Measurements from ENCODE around the gene SLFN5. TPM values are rescaled to one million over a fixed set of nuclear protein-coding genes. Genes with fewer than 3 reads are reported as not detected.

The SLFN5 gene
- polyA plus RNA-seq, 1 of the 3 experiments (the other 2 are of a cell fraction): 1.4 TPM

DNA sequence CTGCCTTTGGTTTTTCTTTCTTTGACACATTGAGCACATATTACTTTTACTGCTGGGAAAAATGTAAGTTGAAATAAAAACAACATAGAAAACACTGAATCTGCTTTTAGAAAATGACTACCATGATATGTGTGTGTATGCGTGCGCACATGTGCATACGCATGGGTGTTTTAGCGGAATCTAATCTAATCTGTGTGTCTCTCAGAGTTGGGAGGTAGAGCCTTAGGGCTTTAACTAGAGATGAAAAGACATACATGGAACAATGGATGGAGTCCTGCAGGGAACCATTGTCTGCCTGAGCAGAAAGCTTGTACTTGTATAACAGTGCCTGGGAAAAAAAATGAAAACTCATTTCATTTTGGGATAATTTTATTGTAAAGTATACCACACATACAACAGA, 12.4 kb downstream of the SLFN5 start (continued):
- TF ChIP-seq, protein P1, sequence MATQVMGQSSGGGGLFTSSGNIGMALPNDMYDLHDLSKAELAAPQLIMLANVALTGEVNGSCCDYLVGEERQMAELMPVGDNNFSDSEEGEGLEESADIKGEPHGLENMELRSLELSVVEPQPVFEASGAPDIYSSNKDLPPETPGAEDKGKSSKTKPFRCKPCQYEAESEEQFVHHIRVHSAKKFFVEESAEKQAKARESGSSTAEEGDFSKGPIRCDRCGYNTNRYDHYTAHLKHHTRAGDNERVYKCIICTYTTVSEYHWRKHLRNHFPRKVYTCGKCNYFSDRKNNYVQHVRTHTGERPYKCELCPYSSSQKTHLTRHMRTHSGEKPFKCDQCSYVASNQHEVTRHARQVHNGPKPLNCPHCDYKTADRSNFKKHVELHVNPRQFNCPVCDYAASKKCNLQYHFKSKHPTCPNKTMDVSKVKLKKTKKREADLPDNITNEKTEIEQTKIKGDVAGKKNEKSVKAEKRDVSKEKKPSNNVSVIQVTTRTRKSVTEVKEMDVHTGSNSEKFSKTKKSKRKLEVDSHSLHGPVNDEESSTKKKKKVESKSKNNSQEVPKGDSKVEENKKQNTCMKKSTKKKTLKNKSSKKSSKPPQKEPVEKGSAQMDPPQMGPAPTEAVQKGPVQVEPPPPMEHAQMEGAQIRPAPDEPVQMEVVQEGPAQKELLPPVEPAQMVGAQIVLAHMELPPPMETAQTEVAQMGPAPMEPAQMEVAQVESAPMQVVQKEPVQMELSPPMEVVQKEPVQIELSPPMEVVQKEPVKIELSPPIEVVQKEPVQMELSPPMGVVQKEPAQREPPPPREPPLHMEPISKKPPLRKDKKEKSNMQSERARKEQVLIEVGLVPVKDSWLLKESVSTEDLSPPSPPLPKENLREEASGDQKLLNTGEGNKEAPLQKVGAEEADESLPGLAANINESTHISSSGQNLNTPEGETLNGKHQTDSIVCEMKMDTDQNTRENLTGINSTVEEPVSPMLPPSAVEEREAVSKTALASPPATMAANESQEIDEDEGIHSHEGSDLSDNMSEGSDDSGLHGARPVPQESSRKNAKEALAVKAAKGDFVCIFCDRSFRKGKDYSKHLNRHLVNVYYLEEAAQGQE (IDR thresholded peaks at IDR 0.05; ENCODE audit: low read depth, low read length): no peak
- TF ChIP-seq TEAD4 (IDR thresholded peaks at IDR 0.05; ENCODE audit: borderline replicate concordance, insufficient read depth): no peak

DNA sequence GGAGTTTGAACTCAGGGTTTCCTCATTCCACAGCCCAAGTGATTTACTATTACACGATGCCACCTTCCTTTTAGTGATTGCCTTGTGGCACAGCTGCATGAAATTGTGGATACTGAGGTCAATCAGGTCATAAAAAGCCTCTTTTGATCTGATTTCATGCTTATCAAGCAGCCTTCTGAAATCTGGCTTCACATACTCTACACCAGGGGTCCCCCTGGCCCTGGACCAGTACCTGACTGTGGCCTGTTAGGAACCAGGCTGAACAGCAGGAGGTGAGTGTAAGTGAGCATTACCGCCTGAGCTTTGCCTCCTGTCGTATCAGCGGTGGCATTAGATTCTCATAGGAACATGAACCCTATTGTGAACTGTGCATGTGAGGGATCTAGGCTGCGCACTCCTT, 13.8 kb downstream of the SLFN5 start:
- Histone ChIP-seq H3K27me3 (ENCODE audit: insufficient read depth) (no peaks in the 10 kb centered on the region), H3K9me2 (no peaks in the 10 kb centered on the region), H3K4me1 (ENCODE audit: control insufficient read depth in 1 of 2, insufficient read depth in 2 of 2, low read depth in 1 of 2, low read length in 1 of 2) (no peaks in the 10 kb centered on the region), H3K27ac (ENCODE audit: low read depth in 2 of 2, low read length in 1 of 2) (no peak overlapping the region), H3K79me2 (ENCODE audit: insufficient read depth) (no peaks in the 10 kb centered on the region), H2AFZ (ENCODE audit: low read depth) (no peak overlapping the region), H3K9me3 (no peaks in the 10 kb centered on the region), H3K36me3 (replicated peaks in 1 of 2; ENCODE audit: control insufficient read depth in 1 of 2, insufficient read depth in 2 of 2, low read length in 1 of 2) (peaks cover 0 to 19% of the 10 kb centered on the region in 2 experiments), H3F3A (replicated peaks; ENCODE audit: insufficient read depth) (peaks cover 19% of the 10 kb centered on the region), H4K20me1 (ENCODE audit: insufficient read depth) (peaks cover 23% of the 10 kb centered on the region), H3K4me2 (no peak overlapping the region), H3K4me3 (ENCODE audit: low read depth in 2 of 2, low read length in 1 of 2) (no peak overlapping the region), H3K9ac (no peak overlapping the region)
- WGBS (ENCODE audit: low lambda C conversion rate): 42% methylated on average over 5 of the region's 5 CpGs
- POLR2A ChIA-PET: no interaction called here
- DNase-seq: no peak
- no peak for TF ChIP-seq ELF1 (IDR thresholded peaks at IDR 0.05)
- TF ChIP-seq EP300 (IDR thresholded peaks at IDR 0.05; ENCODE audit: borderline replicate concordance in 1 of 2, low read depth in 1 of 2, low read length in 1 of 2): no peak
- TF ChIP-seq RFX5 (IDR thresholded peaks at IDR 0.05; ENCODE audit: low read length): no peak
- no peak for TF ChIP-seq RCOR1 (IDR thresholded peaks at IDR 0.05; ENCODE audit: low read length)
- TF ChIP-seq, protein P1 (IDR thresholded peaks at IDR 0.05; ENCODE audit: low read depth, low read length): no peak
- TF ChIP-seq RAD21 (IDR thresholded peaks at IDR 0.05; ENCODE audit: low read length): no peak
- no peak for TF ChIP-seq NRF1 (IDR thresholded peaks at IDR 0.05; ENCODE audit: low read depth, low read length)
- no peak for TF ChIP-seq TCF12 (IDR thresholded peaks at IDR 0.05)
- TF ChIP-seq, protein P2, sequence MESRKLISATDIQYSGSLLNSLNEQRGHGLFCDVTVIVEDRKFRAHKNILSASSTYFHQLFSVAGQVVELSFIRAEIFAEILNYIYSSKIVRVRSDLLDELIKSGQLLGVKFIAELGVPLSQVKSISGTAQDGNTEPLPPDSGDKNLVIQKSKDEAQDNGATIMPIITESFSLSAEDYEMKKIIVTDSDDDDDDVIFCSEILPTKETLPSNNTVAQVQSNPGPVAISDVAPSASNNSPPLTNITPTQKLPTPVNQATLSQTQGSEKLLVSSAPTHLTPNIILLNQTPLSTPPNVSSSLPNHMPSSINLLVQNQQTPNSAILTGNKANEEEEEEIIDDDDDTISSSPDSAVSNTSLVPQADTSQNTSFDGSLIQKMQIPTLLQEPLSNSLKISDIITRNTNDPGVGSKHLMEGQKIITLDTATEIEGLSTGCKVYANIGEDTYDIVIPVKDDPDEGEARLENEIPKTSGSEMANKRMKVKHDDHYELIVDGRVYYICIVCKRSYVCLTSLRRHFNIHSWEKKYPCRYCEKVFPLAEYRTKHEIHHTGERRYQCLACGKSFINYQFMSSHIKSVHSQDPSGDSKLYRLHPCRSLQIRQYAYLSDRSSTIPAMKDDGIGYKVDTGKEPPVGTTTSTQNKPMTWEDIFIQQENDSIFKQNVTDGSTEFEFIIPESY (IDR thresholded peaks at IDR 0.05; ENCODE audit: borderline replicate concordance, low read depth): no peak
- TF ChIP-seq TEAD4 (IDR thresholded peaks at IDR 0.05; ENCODE audit: borderline replicate concordance, insufficient read depth): no peak
- TF ChIP-seq EZH2phosphoT487 (IDR thresholded peaks at IDR 0.05; ENCODE audit: borderline replicate concordance, low read depth): no peak
- no peak for TF ChIP-seq RXRA (IDR thresholded peaks at IDR 0.05; ENCODE audit: borderline replicate concordance, low read depth)
- TF ChIP-seq FOSL2 (IDR thresholded peaks at IDR 0.05; ENCODE audit: borderline replicate concordance, low read depth): no peak
- TF ChIP-seq, protein P3, sequence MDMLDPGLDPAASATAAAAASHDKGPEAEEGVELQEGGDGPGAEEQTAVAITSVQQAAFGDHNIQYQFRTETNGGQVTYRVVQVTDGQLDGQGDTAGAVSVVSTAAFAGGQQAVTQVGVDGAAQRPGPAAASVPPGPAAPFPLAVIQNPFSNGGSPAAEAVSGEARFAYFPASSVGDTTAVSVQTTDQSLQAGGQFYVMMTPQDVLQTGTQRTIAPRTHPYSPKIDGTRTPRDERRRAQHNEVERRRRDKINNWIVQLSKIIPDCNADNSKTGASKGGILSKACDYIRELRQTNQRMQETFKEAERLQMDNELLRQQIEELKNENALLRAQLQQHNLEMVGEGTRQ (IDR thresholded peaks at IDR 0.05; ENCODE audit: borderline replicate concordance, low read depth, low read length): no peak
- TF ChIP-seq FOXM1 (IDR thresholded peaks at IDR 0.05; ENCODE audit: low read depth): no peak
- no peak for TF ChIP-seq CHD2 (IDR thresholded peaks at IDR 0.05; ENCODE audit: low read length, partially characterized antibody)
- no peak for TF ChIP-seq SIN3A (IDR thresholded peaks at IDR 0.05; ENCODE audit: borderline replicate concordance, low read depth, low read length)
- TF ChIP-seq, protein P4, sequence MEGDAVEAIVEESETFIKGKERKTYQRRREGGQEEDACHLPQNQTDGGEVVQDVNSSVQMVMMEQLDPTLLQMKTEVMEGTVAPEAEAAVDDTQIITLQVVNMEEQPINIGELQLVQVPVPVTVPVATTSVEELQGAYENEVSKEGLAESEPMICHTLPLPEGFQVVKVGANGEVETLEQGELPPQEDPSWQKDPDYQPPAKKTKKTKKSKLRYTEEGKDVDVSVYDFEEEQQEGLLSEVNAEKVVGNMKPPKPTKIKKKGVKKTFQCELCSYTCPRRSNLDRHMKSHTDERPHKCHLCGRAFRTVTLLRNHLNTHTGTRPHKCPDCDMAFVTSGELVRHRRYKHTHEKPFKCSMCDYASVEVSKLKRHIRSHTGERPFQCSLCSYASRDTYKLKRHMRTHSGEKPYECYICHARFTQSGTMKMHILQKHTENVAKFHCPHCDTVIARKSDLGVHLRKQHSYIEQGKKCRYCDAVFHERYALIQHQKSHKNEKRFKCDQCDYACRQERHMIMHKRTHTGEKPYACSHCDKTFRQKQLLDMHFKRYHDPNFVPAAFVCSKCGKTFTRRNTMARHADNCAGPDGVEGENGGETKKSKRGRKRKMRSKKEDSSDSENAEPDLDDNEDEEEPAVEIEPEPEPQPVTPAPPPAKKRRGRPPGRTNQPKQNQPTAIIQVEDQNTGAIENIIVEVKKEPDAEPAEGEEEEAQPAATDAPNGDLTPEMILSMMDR (IDR thresholded peaks at IDR 0.05): no peak
- TF ChIP-seq JUND (IDR thresholded peaks at IDR 0.05): no peak
- CTCF ChIA-PET: interaction anchor here (0.6 kb wide), 1 partner anchor 895 kb away, joined by 3 read pairs; no protein-coding TSS in a partner anchor

Data from SK-N-SH (cell line).